H1 (cell line): ENCODE results near the gene SEMA3C. TPM values are rescaled to one million over a fixed set of nuclear protein-coding genes. Genes with fewer than 3 reads are reported as not detected.

Experiments
- CTCF ChIA-PET: fragments of 300-600 bp; sonication (Branson Sonifier 250); formaldehyde crosslinking; loops from one replicate; lab custom pipeline; 2021; ENCODE audit not compliant: partially characterized antibody; lab: Charles Lee
- POLR2A ChIA-PET: fragments of 300-600 bp; sonication (Branson Sonifier 250); formaldehyde crosslinking; loops from one replicate; lab custom pipeline; 2021; ENCODE audit warnings: inconsistent platforms; ENCODE audit not compliant: partially characterized antibody; lab: Charles Lee
- DNase-seq, 2 experiments: peaks; one replicate each; pipeline versions ENCODE4 v3.0.0 to v3.0.0-alpha.2; 2010 to 2022; ENCODE audit warnings: low spot score in 2 of 2, low read depth in 1 of 2, mixed read lengths in 1 of 2
- FAIRE-seq: peaks from 2 replicates; lab custom pipeline; 2011; peaks lifted over from hg19 to GRCh38; lab: Jason Lieb, UNC
- H2AFZ ChIP-seq: 2 replicates; pipeline ENCODE4 v1.8.1; 2012; ENCODE audit warnings: low read length, inconsistent platforms
- H2AK5ac ChIP-seq: 2 replicates; pipeline ENCODE4 v1.6.1; 2013; ENCODE audit warnings: low read depth, low read length
- H2BK120ac ChIP-seq: replicated peaks from 2 replicates; pipeline ENCODE3; 2013; ENCODE audit warnings: low read depth, low read length, inconsistent platforms
- H2BK12ac ChIP-seq: 2 replicates; pipeline ENCODE4 v1.6.1; 2013; ENCODE audit warnings: low read depth, low read length
- H2BK15ac ChIP-seq: 2 replicates; pipeline ENCODE4 v1.6.1; 2013; ENCODE audit warnings: low read length
- H2BK20ac ChIP-seq: 2 replicates; pipeline ENCODE4 v1.6.1; 2013; ENCODE audit warnings: low read length
- H2BK5ac ChIP-seq: 2 replicates; pipeline ENCODE4 v1.6.1; 2013; ENCODE audit warnings: low read depth, low read length
- H3K14ac ChIP-seq: 2 replicates; pipeline ENCODE4 v1.6.1; 2013; ENCODE audit warnings: inconsistent platforms; ENCODE audit not compliant: insufficient read length
- H3K18ac ChIP-seq: 2 replicates; pipeline ENCODE4 v1.6.1; 2013; ENCODE audit warnings: low read length; ENCODE audit errors: extremely low read depth
- H3K23ac ChIP-seq: 2 replicates; pipeline ENCODE4 v1.6.1; 2013; ENCODE audit warnings: inconsistent platforms; ENCODE audit not compliant: insufficient read length
- H3K23me2 ChIP-seq: 2 replicates; pipeline ENCODE4 v1.6.1; 2013; ENCODE audit warnings: low read depth, low read length
- H3K27ac ChIP-seq: 2 replicates; pipeline ENCODE4 v1.6.1; 2011; ENCODE audit warnings: low read depth, low read length, inconsistent platforms
- H3K27me3 ChIP-seq, 4 experiments: replicated peaks in 1 of 4; 1 replicate in 1 of 4; 2 replicates in 3 of 4; pipeline versions ENCODE4 v1.6.1 to v1.8.1; 2011 to 2013; ENCODE audit warnings: low read length in 3 of 4, mild to moderate bottlenecking in 3 of 4, inconsistent platforms in 2 of 4, mixed read lengths in 2 of 4, moderate library complexity in 1 of 4; ENCODE audit not compliant: control insufficient read depth in 3 of 4, insufficient read depth in 3 of 4; ENCODE audit errors: extremely low read depth in 1 of 4
- H3K36me3 ChIP-seq, 4 experiments: 2 replicates each; pipeline versions ENCODE4 v1.6.1 to v1.8.1; 2011 to 2013; ENCODE audit warnings: mild to moderate bottlenecking in 4 of 4, low read length in 3 of 4, moderate library complexity in 2 of 4, control low read depth in 1 of 4, inconsistent platforms in 1 of 4; ENCODE audit not compliant: insufficient read depth in 4 of 4, control insufficient read depth in 2 of 4
- H3K4ac ChIP-seq: replicated peaks from 2 replicates; pipeline ENCODE3; 2013; ENCODE audit warnings: low read length, low read depth, mixed read lengths, inconsistent platforms; ENCODE audit not compliant: insufficient read length
- H3K4me1 ChIP-seq, 4 experiments: replicated peaks in 1 of 4; 1 replicate in 1 of 4; 2 replicates in 3 of 4; pipeline versions ENCODE4 v1.6.1 to v1.8.1; 2011 to 2013; ENCODE audit warnings: low read length in 3 of 4, inconsistent platforms in 2 of 4, mixed read lengths in 1 of 4; ENCODE audit not compliant: insufficient read depth in 4 of 4, control insufficient read depth in 3 of 4
- H3K4me2 ChIP-seq, 2 experiments: 2 replicates each; pipeline versions ENCODE4 v1.6.1 to v1.8.1; 2011 to 2013; ENCODE audit warnings: low read depth in 2 of 2, low read length in 2 of 2, control low read depth in 1 of 2, inconsistent platforms in 1 of 2, mild to moderate bottlenecking in 1 of 2; ENCODE audit not compliant: insufficient read depth in 1 of 2
- H3K4me3 ChIP-seq, 4 experiments: fragments of 200-600, 300-600 bp in 1 of 4; sonication (generic), shearing (Covaris generic), sonication (Bioruptor Twin) in 1 of 4; 2 replicates each; pipeline versions ENCODE4 v1.5.1 to v1.8.1; 2011 to 2016; ENCODE audit warnings: low read length in 4 of 4, low read depth in 3 of 4, control low read depth in 2 of 4, inconsistent platforms in 2 of 4, mild to moderate bottlenecking in 2 of 4, mixed read lengths in 1 of 4, moderate library complexity in 1 of 4; ENCODE audit not compliant: insufficient read depth in 2 of 4; ENCODE audit errors: extremely low read depth in 1 of 4
- H3K56ac ChIP-seq: replicated peaks from 2 replicates; pipeline ENCODE3; 2013; ENCODE audit warnings: low read depth, mild to moderate bottlenecking, mixed read lengths, low read length, inconsistent platforms; ENCODE audit not compliant: insufficient read length
- H3K79me1 ChIP-seq: 2 replicates; pipeline ENCODE4 v1.6.1; 2013; ENCODE audit warnings: low read depth, low read length, control low read depth
- H3K79me2 ChIP-seq, 2 experiments: 2 replicates each; pipeline versions ENCODE4 v1.6.1 to v1.8.1; 2012 to 2013; ENCODE audit warnings: low read length in 2 of 2, mild to moderate bottlenecking in 2 of 2, inconsistent platforms in 1 of 2; ENCODE audit not compliant: insufficient read depth in 2 of 2, control insufficient read depth in 1 of 2
- H3K9ac ChIP-seq, 4 experiments: replicated peaks in 1 of 4; 1 replicate in 1 of 4; 2 replicates in 3 of 4; pipeline versions ENCODE4 v1.6.1 to v1.8.1; 2011 to 2013; ENCODE audit warnings: low read depth in 3 of 4, low read length in 3 of 4, control low read depth in 2 of 4, mild to moderate bottlenecking in 2 of 4, moderate library complexity in 2 of 4, inconsistent platforms in 1 of 4; ENCODE audit errors: extremely low read depth in 1 of 4
- H3K9me3 ChIP-seq, 2 experiments: 2 replicates each; pipeline versions ENCODE4 v1.6.1 to v1.8.1; 2012 to 2013; ENCODE audit warnings: mild to moderate bottlenecking in 2 of 2, moderate library complexity in 2 of 2, control low read depth in 1 of 2, inconsistent platforms in 1 of 2, low read depth in 1 of 2, low read length in 1 of 2, mixed read lengths in 1 of 2; ENCODE audit not compliant: insufficient read depth in 2 of 2
- H4K20me1 ChIP-seq, 2 experiments: replicated peaks in 1 of 2; 2 replicates each; pipeline versions ENCODE3 to v1.8.1; 2011 to 2013; ENCODE audit warnings: inconsistent platforms in 2 of 2, low read length in 2 of 2, mild to moderate bottlenecking in 1 of 2; ENCODE audit not compliant: insufficient read depth in 2 of 2, control insufficient read depth in 1 of 2
- H4K5ac ChIP-seq: 2 replicates; pipeline ENCODE4 v1.6.1; 2013; ENCODE audit warnings: low read length, low read depth, mixed read lengths, inconsistent platforms; ENCODE audit not compliant: insufficient read length
- H4K8ac ChIP-seq: 2 replicates; pipeline ENCODE4 v1.8.0; 2013; ENCODE audit warnings: mild to moderate bottlenecking, moderate library complexity, low read length, inconsistent platforms; ENCODE audit not compliant: insufficient read depth; ENCODE audit errors: extremely low read depth
- H4K91ac ChIP-seq: replicated peaks from 2 replicates; pipeline ENCODE3; 2013; ENCODE audit warnings: low read length, mixed read lengths, inconsistent platforms; ENCODE audit not compliant: insufficient read length
- ASH2L ChIP-seq: fragments of 200-600, 300-600 bp; sonication (generic); IDR thresholded peaks from one replicate; pipeline ENCODE4 v1.7.1; 2017; ENCODE audit warnings: low read length
- BACH1 ChIP-seq: IDR thresholded peaks from 2 replicates; pipeline ENCODE4 v1.6.1; 2012; ENCODE audit warnings: low read length, improper control_type of control experiment
- BCL11A ChIP-seq, 2 experiments: IDR thresholded peaks; one replicate each; pipeline ENCODE4 v1.6.1; 2011; ENCODE audit warnings: low read depth in 2 of 2, low read length in 2 of 2, mild to moderate bottlenecking in 2 of 2
- CBX8 ChIP-seq: fragments of 300-800, 300-1000 bp; sonication (generic); IDR thresholded peaks from 2 replicates; pipeline ENCODE4 v1.7.1; 2016; ENCODE audit warnings: low read depth, low read length, borderline replicate concordance
- CHD1 ChIP-seq: IDR thresholded peaks from 2 replicates; pipeline ENCODE4 v1.6.1; 2012; ENCODE audit warnings: low read depth, low read length, improper control_type of control experiment
- CREB1 ChIP-seq: IDR thresholded peaks from 2 replicates; pipeline ENCODE4 v1.6.1; 2012; ENCODE audit warnings: inconsistent platforms
- CTBP2 ChIP-seq: IDR thresholded peaks from 2 replicates; pipeline ENCODE4 v1.7.0; 2011; ENCODE audit warnings: borderline replicate concordance, mild to moderate bottlenecking, moderate library complexity, mixed read lengths, low read length; ENCODE audit not compliant: insufficient read depth, insufficient read length
- EGR1 ChIP-seq: IDR thresholded peaks from 2 replicates; pipeline ENCODE4 v1.6.1; 2011; ENCODE audit warnings: low read depth, low read length, borderline replicate concordance
- MAX ChIP-seq: IDR thresholded peaks from 2 replicates; pipeline ENCODE4 v1.6.1; 2012; ENCODE audit warnings: inconsistent platforms
- RAD21 ChIP-seq, 2 experiments: IDR thresholded peaks in 1 of 2; conservative IDR thresholded peaks in 1 of 2; 2 replicates each; pipeline ENCODE4 v1.6.1; 2011; ENCODE audit warnings: low read depth in 2 of 2, low read length in 2 of 2, improper control_type of control experiment in 1 of 2, inconsistent platforms in 1 of 2, mild to moderate bottlenecking in 1 of 2, moderate library complexity in 1 of 2
- RBBP5 ChIP-seq: IDR thresholded peaks from 2 replicates; pipeline ENCODE4 v1.7.1; 2012; ENCODE audit warnings: low read depth, mild to moderate bottlenecking, inconsistent platforms, low read length, moderate library complexity, borderline replicate concordance
- RXRA ChIP-seq: IDR thresholded peaks from 2 replicates; pipeline ENCODE4 v1.6.1; 2011; ENCODE audit warnings: low read depth, mild to moderate bottlenecking, low read length, moderate library complexity; ENCODE audit not compliant: insufficient read depth
- SIRT6 ChIP-seq: IDR thresholded peaks from one replicate; pipeline ENCODE4 v1.7.1; 2012; ENCODE audit warnings: low read length, inconsistent platforms
- TAF1 ChIP-seq: IDR thresholded peaks from 2 replicates; pipeline ENCODE4 v1.6.1; 2011; ENCODE audit warnings: mild to moderate bottlenecking, low read depth, low read length
- YY1 ChIP-seq: IDR thresholded peaks from 2 replicates; pipeline ENCODE4 v1.6.1; 2011; ENCODE audit warnings: low read depth, mild to moderate bottlenecking, low read length
- WGBS, 2 experiments: shearing (Covaris generic) in 1 of 2; methylation state at CpG; one replicate each; pipeline versions ENCODE4 v1.1.6 to v1.1.7; 2013 to 2015; ENCODE audit warnings: low lambda C conversion rate in 2 of 2, mixed read lengths in 2 of 2, inconsistent platforms in 1 of 2, low coverage in 1 of 2, missing lambda C conversion rate in 1 of 2; ENCODE audit not compliant: insufficient replicate concordance in 2 of 2, insufficient coverage in 1 of 2, insufficient read length in 1 of 2; ENCODE audit errors: extremely low coverage in 1 of 2, missing lambda C conversion rate in 1 of 2; 5-methylcytosine and 5-hydroxymethylcytosine counted together
- polyA plus RNA-seq, 7 experiments: library from polyadenylated mRNA; depleted of rRNA in 3 of 7; stranded (reverse) in 5 of 7; unstranded in 2 of 7; fragments of >200 nt in 5 of 7; fragments of 200-250 nt in 2 of 7; gene quantifications; 1 replicate in 5 of 7; 2 replicates in 1 of 7; 4 replicates in 1 of 7; pipeline versions ENCODE4 v1.2.1 to v1.2.3, GENCODE V29; 2011 to 2013; ENCODE audit warnings: missing spikeins in 2 of 7, mixed read lengths in 2 of 7
- total RNA-seq: library from RNA; stranded (reverse); fragmentation: NEBNext Ultra II Directional; extraction: Animal tissue kit (Norgen Biotek cat#: 25700); gene quantifications from 2 replicates; pipeline ENCODE4 v1.2.1, GENCODE V29; 2021

Gene SEMA3C
- total and polyA plus RNA-seq, 2 of the 8 experiments (the other 6 are each of a cell fraction or from before 2014, with no cell fraction given) = 0.15 to 1.4 TPM

- Histone ChIP-seq H3K56ac (no peak overlapping the region), H2BK15ac (no peak overlapping the region), H2BK20ac (no peak overlapping the region; the same call in 1 of the 2 replicates), H3K4me3 (no peak overlapping the region), H4K20me1 (no peaks in the 10 kb centered on the region), H3K9me3 (no peaks in the 10 kb centered on the region), H2AK5ac (no peak overlapping the region; the same call in 1 of the 2 replicates), H3K36me3 (no peaks in the 10 kb centered on the region), H3K79me1 (no peaks in the 10 kb centered on the region), H4K5ac (no peak overlapping the region), H3K4ac (no peak overlapping the region), H3K14ac (no peak overlapping the region), H3K18ac (no peak overlapping the region), H2AFZ (no peak overlapping the region), H4K8ac (no peak overlapping the region), H3K79me2 (no peaks in the 10 kb centered on the region), H4K91ac (peak overlapping the region; percentile 48), H3K23me2 (no peaks in the 10 kb centered on the region), H2BK12ac (peak overlapping the region; percentile 18; the same call in 1 of the 2 replicates), H2BK5ac (no peak overlapping the region), H3K9ac (no peak overlapping the region), H3K4me2 (no peak overlapping the region), H3K4me1 (peaks cover 0 to 20% (median 15%) of the 10 kb centered on the region in 4 experiments; a peak in 5 of 7 replicates), H3K27me3 (0 out of 7 replicates have a peak, but pooled peaks cover 0 to 2% (median 0%) of the 10 kb centered on the region in 4 experiments), H2BK120ac (no peak overlapping the region), H3K23ac (no peak overlapping the region), H3K27ac (no peak overlapping the region)
- 89% methylated on average over 3 of the region's 3 CpGs; no CpG with 5 or more reads in 1 of the 2 experiments for WGBS, 2 experiments
- CTCF ChIA-PET = no interaction called here
- no peak for DNase-seq
- no peak for FAIRE-seq
- POLR2A ChIA-PET = no interaction called here
- TF ChIP-seq TAF1 (no peak), ASH2L (no peak), RXRA (no peak), CHD1 (no peak), BCL11A (IDR thresholded peaks at IDR 0.05; ENCODE audit: low read depth in 2 of 2, low read length in 2 of 2) (no peak), YY1 (no peak), EGR1 (no peak), CTBP2 (no peak), SIRT6 (no peak), MAX (no peak), RBBP5 (no peak), RAD21 (IDR thresholded peaks at IDR 0.05 in 1 of 2, conservative IDR thresholded peaks at IDR 0.05 in 1 of 2; ENCODE audit: low read depth in 2 of 2, low read length in 2 of 2) (no peak), BACH1 (no peak), CBX8 (no peak), CREB1 (no peak)
Observed at GRCh38 chr7:80726666-80727065, 192.2 kb downstream of the SEMA3C start.
